Esophagus squamous epithelium (tissue), 5 donors: Measurements from ENCODE around the gene NLGN4X. TPM values are rescaled to one million over a fixed set of nuclear protein-coding genes. Genes with fewer than 3 reads are reported as not detected.

Experiments
- DNase-seq: peaks from one replicate; lab custom pipeline; 2025; lab: John Stamatoyannopoulos, UW
- H3K27ac ChIP-seq, 4 donors: fragments of 200-600 bp; sonication (generic); one replicate each; pipeline ENCODE4 v1.5.1; 2016 to 2019; ENCODE audit warnings: mild to moderate bottlenecking in 1 of 4
- H3K27me3 ChIP-seq, 4 donors: fragments of 200-600 bp; sonication (generic); 1 replicate in 3 of 4; 2 replicates in 1 of 4; pipeline versions ENCODE4 v1.5.1 to v1.6.0; 2017 to 2021; ENCODE audit warnings: antibody characterized with exemption in 1 of 4
- H3K36me3 ChIP-seq, 3 donors: fragments of 200-600 bp; sonication (generic); one replicate each; pipeline ENCODE4 v1.5.1; 2016 to 2019
- H3K4me1 ChIP-seq, 3 donors: fragments of 200-600 bp; sonication (generic); one replicate each; pipeline ENCODE4 v1.5.1; 2017 to 2019
- H3K4me3 ChIP-seq, 4 donors: fragments of 200-600 bp; sonication (generic); 1 replicate in 3 of 4; 2 replicates in 1 of 4; pipeline ENCODE4 v1.5.1; 2016 to 2019; ENCODE audit warnings: mild to moderate bottlenecking in 2 of 4, moderate library complexity in 1 of 4
- H3K9me3 ChIP-seq, 3 donors: fragments of 200-600 bp; sonication (generic); one replicate each; pipeline ENCODE4 v1.5.1; 2016 to 2019
- CTCF ChIP-seq, 6 experiments: fragments of 450-650 bp in 4 of 6; fragments of 200-600 bp in 2 of 6; sonication (generic) in 2 of 6; IDR thresholded peaks; one replicate each; pipeline ENCODE4 v1.5.1; 2016 to 2019; ENCODE audit warnings: antibody characterized with exemption in 6 of 6, mild to moderate bottlenecking in 4 of 6, moderate library complexity in 4 of 6
- POLR2A ChIP-seq, 4 donors: fragments of 450-650 bp; IDR thresholded peaks; one replicate each; pipeline ENCODE4 v1.6.1; 2017; ENCODE audit warnings: antibody characterized with exemption in 4 of 4, mild to moderate bottlenecking in 4 of 4, moderate library complexity in 3 of 4
- WGBS, 2 donors: methylation state at CpG; one replicate each; pipeline ENCODE4 v1.1.5; 2018; 5-methylcytosine and 5-hydroxymethylcytosine counted together
- intact Hi-C: fragments of 100-400 bp; cut with DNase I; formaldehyde crosslinking; loops from one replicate; pipeline ENCODE4 v1.15.0; 2022
- total RNA-seq, 4 donors: library from RNA; depleted of rRNA; stranded (reverse); fragments of >200 nt; gene quantifications; one replicate each; pipeline ENCODE4 v1.1.0, GENCODE V29; 2016
- donor health status: DM: yes; HTN: yes; CAD: no.

Gene NLGN4X
- total RNA-seq, 4 donors from 2014 or later, result 0.22 to 1.9 (median 1.0) TPM

DNA sequence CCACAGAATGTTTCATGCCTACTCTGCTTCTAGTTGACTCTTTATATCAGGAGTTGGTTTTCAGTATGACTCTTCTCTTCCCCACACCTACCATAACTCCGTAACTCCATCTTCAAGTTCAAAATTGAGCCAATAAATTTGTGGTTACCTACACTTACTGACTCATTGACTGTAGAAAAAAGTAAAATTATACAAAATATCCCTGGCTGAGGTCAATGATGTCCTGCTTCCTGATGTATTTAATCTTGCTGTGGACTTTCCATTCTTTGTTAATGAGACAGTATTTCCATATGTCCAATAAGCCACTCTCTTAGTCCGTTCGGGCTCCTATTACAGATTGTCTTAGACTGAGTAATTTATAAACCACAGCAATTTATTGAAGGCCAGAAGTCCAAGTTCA is 9.9 kb upstream of the NLGN4X start:
- intact Hi-C loops, result no loop called here
- 65 to 90% methylated on average over 2 to 3 of the region's 3 CpGs for WGBS, 2 donors

DNA sequence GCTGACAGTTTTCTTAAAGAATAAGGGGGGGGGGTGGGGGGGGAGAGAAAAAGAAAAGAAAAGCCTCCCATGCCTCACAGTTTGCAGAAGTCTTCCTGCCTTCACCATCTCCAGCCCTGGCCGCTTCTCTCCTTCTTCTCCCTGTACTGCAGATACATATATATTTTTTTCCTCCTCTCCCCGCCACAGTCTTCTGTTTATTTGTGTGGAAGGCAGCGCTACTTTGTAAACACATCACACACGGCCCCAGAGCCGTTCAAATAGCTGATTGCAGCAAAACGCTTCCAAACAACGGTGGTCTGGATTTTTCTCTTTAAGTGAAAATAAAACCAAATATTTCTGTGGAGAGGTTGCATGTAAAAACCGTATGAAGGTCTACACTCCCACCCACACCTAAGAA is 732 bp downstream of the NLGN4X start:
- 7 to 9% methylated on average over 8 of the region's 8 CpGs for WGBS, 2 donors
- peak overlapping the region in 3 of 4 donors; percentile 33 to 64 (median 36) for H3K4me3 ChIP-seq
- peaks cover 0 to 18% (median 7%) of the 10 kb centered on the region in 3 donors for H3K4me1 ChIP-seq
- H3K9me3 ChIP-seq, result no peaks in the 10 kb centered on the region
- no peaks in the 10 kb centered on the region for H3K36me3 ChIP-seq
- peaks cover 0 to 41% (median 9%) of the 10 kb centered on the region in 4 donors for H3K27me3 ChIP-seq
- TF ChIP-seq CTCF (IDR thresholded peaks at IDR 0.05) (no peak), POLR2A (IDR thresholded peaks at IDR 0.05) (no peak)
- H3K27ac ChIP-seq, result no peak overlapping the region
- no peak for DNase-seq
- intact Hi-C loops, result no loop called here

More for the DNA sequence above, 9.9 kb upstream of the NLGN4X start:
- Histone ChIP-seq H3K27ac (no peak overlapping the region), H3K27me3 (no peaks in the 10 kb centered on the region), H3K4me1 (no peaks in the 10 kb centered on the region), H3K4me3 (no peak overlapping the region), H3K9me3 (no peaks in the 10 kb centered on the region), H3K36me3 (no peaks in the 10 kb centered on the region)
- TF ChIP-seq CTCF (IDR thresholded peaks at IDR 0.05) (no peak), POLR2A (IDR thresholded peaks at IDR 0.05) (no peak)
- DNase-seq, result no peak

DNA sequence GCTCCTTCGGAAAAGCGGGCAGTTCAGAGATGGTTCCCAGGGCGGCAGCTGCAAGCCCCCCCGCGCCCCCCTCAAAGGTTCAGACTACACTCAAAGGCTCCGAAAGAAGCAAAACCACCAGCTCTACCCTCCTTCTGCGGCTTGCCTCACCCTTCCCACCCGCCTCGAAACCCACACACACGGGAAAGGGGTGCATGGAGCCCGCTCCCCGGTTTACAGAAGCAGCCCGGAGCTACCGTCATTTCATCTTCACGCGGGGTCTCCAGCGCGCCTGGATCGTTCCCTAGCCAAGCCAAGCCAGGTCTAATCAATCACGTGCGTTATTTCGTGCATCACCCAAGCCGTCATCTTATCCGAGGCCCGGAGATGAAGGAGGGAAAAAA is 1.2 kb downstream of the NLGN4X start:
- WGBS, 2 donors, result 10% methylated on average over 2 of the region's 25 CpGs; no CpG with 5 or more reads in 1 of the 2 donors
- peak overlapping the region; percentile 27 to 64 (median 34) for H3K4me3 ChIP-seq
- intact Hi-C loops, result no loop called here

GRCh38 chrX:6226596-6227452 is 1.8 kb downstream of the NLGN4X start:
- 0% methylated on average over 6 of the region's 65 CpGs; no CpG with 5 or more reads in 1 of the 2 donors for WGBS, 2 donors
- DNase-seq, result no peak
- no peak overlapping the region for H3K27ac ChIP-seq

More for the DNA sequence above, 1.2 kb downstream of the NLGN4X start:
- TF ChIP-seq CTCF (IDR thresholded peaks at IDR 0.05), result no peak
- Histone ChIP-seq H3K27ac (no peak overlapping the region), H3K4me1 (peaks cover 0 to 18% (median 7%) of the 10 kb centered on the region in 3 donors), H3K9me3 (no peaks in the 10 kb centered on the region), H3K36me3 (no peaks in the 10 kb centered on the region), H3K27me3 (peaks cover 0 to 41% (median 9%) of the 10 kb centered on the region in 4 donors)
- DNase-seq, result no peak

More at GRCh38 chrX:6226596-6227452, 1.8 kb downstream of the NLGN4X start:
- TF ChIP-seq POLR2A (IDR thresholded peaks at IDR 0.05), result no peak
- no peak for TF ChIP-seq CTCF (IDR thresholded peaks at IDR 0.05)
- Histone ChIP-seq H3K9me3 (no peaks in the 10 kb centered on the region), H3K36me3 (no peaks in the 10 kb centered on the region), H3K4me1 (peaks cover 0 to 18% (median 7%) of the 10 kb centered on the region in 3 donors), H3K4me3 (peak overlapping the region; percentile 27 to 64 (median 34)), H3K27me3 (peaks cover 0 to 41% (median 9%) of the 10 kb centered on the region in 4 donors)
- intact Hi-C loops, result no loop called here
